Karpas-422 (cell line): Measurements from ENCODE around the gene ASTN2. TPM values are rescaled to one million over a fixed set of nuclear protein-coding genes. Genes with fewer than 3 reads are reported as not detected.

Experiments used
- DNase-seq: peaks from one replicate; pipeline ENCODE4 v3.0.0-alpha.2; 2015
- H2AFZ ChIP-seq: fragments of 200-600 bp; sonication (generic); 2 replicates; pipeline ENCODE4 v1.6.1; 2014; ENCODE audit warnings: antibody characterized with exemption, low read length, mixed read lengths
- H3K27ac ChIP-seq: fragments of 200-600 bp; sonication (generic); 2 replicates; pipeline ENCODE4 v1.5.1; 2014; ENCODE audit warnings: mild to moderate bottlenecking, low read length, moderate library complexity
- H3K27me3 ChIP-seq: fragments of 200-600 bp; sonication (generic); 2 replicates; pipeline ENCODE4 v1.6.1; 2014; ENCODE audit warnings: low read length, mixed read lengths
- H3K36me3 ChIP-seq: fragments of 200-600 bp; sonication (generic); 2 replicates; pipeline ENCODE4 v1.6.1; 2014; ENCODE audit warnings: low read length, mixed read lengths; ENCODE audit not compliant: insufficient read depth
- H3K4me1 ChIP-seq: fragments of 200-600 bp; sonication (generic); 2 replicates; pipeline ENCODE4 v1.6.1; 2014; ENCODE audit warnings: mild to moderate bottlenecking, low read length, mixed read lengths
- H3K4me2 ChIP-seq: fragments of 200-600 bp; sonication (generic); 2 replicates; pipeline ENCODE4 v1.6.1; 2014; ENCODE audit warnings: low read length, low read depth, mild to moderate bottlenecking; ENCODE audit not compliant: poor library complexity, severe bottlenecking
- H3K4me3 ChIP-seq: fragments of 200-600 bp; sonication (generic); 2 replicates; pipeline ENCODE4 v1.5.1; 2014; ENCODE audit warnings: mild to moderate bottlenecking, antibody characterized with exemption, low read length, mixed read lengths
- H3K79me2 ChIP-seq: fragments of 200-600 bp; sonication (generic); 2 replicates; pipeline ENCODE4 v1.6.1; 2014; ENCODE audit warnings: mild to moderate bottlenecking, low read length, mixed read lengths
- H3K9ac ChIP-seq: fragments of 200-600 bp; sonication (generic); 2 replicates; pipeline ENCODE4 v1.6.0; 2014; ENCODE audit warnings: low read length
- H3K9me2 ChIP-seq: fragments of 200-600 bp; sonication (generic), shearing (Covaris generic); replicated peaks from 2 replicates; pipeline ENCODE4 v1.6.0; 2014; ENCODE audit warnings: mild to moderate bottlenecking, low read length, moderate library complexity; ENCODE audit not compliant: insufficient read depth
- H3K9me3 ChIP-seq: fragments of 300-700, 200-600 bp; sonication (generic); 2 replicates; pipeline ENCODE4 v1.6.1; 2014; ENCODE audit warnings: low read length, mixed read lengths
- H4K20me1 ChIP-seq: fragments of 200-600 bp; sonication (generic); 2 replicates; pipeline ENCODE4 v1.6.1; 2014; ENCODE audit warnings: mild to moderate bottlenecking, antibody characterized with exemption, low read length, low read depth; ENCODE audit not compliant: insufficient read depth
- total RNA-seq: library from RNA; depleted of rRNA; stranded (reverse); fragments of >200 nt; shearing (Covaris generic); gene quantifications from 2 replicates; pipeline ENCODE4 v1.2.3, GENCODE V29; 2014; ENCODE audit warnings: low replicate concordance

Gene ASTN2
- total RNA-seq, 1 experiment from 2014 or later = 5.3 TPM

GRCh38 chr9:116419181-116419580 lies 995.7 kb downstream of the ASTN2 start:
- no peak overlapping the region for H3K4me3 ChIP-seq
- no peak overlapping the region for H3K4me2 ChIP-seq
- H3K27me3 ChIP-seq = no peaks in the 10 kb centered on the region
- H3K4me1 ChIP-seq = no peaks in the 10 kb centered on the region
- no peaks in the 10 kb centered on the region for H3K9me3 ChIP-seq
- no peak overlapping the region for H3K27ac ChIP-seq
- H3K9ac ChIP-seq = no peak overlapping the region
- H4K20me1 ChIP-seq = no peaks in the 10 kb centered on the region
- no peaks in the 10 kb centered on the region for H3K36me3 ChIP-seq
- DNase-seq = no peak
- no peak overlapping the region for H2AFZ ChIP-seq
- H3K79me2 ChIP-seq = no peaks in the 10 kb centered on the region
- no peaks in the 10 kb centered on the region for H3K9me2 ChIP-seq

GRCh38 chr9:116417464-116417863 lies 997.4 kb downstream of the ASTN2 start:
- H3K79me2 ChIP-seq = no peaks in the 10 kb centered on the region
- H3K4me3 ChIP-seq = no peak overlapping the region
- DNase-seq = no peak
- no peaks in the 10 kb centered on the region for H3K4me1 ChIP-seq
- H3K4me2 ChIP-seq = no peak overlapping the region
- no peak overlapping the region for H3K27ac ChIP-seq
- H3K9me3 ChIP-seq = no peaks in the 10 kb centered on the region
- no peaks in the 10 kb centered on the region for H3K36me3 ChIP-seq
- no peaks in the 10 kb centered on the region for H3K9me2 ChIP-seq
- H4K20me1 ChIP-seq = no peaks in the 10 kb centered on the region
- no peak overlapping the region for H2AFZ ChIP-seq
- H3K9ac ChIP-seq = no peak overlapping the region
- no peaks in the 10 kb centered on the region for H3K27me3 ChIP-seq

GRCh38 chr9:116416421-116416820 lies 998.4 kb downstream of the ASTN2 start:
- Histone ChIP-seq H3K79me2 (no peaks in the 10 kb centered on the region), H3K4me1 (no peaks in the 10 kb centered on the region), H3K9ac (no peak overlapping the region), H3K27ac (no peak overlapping the region), H3K36me3 (no peaks in the 10 kb centered on the region), H2AFZ (no peak overlapping the region), H3K9me2 (no peaks in the 10 kb centered on the region), H3K4me3 (no peak overlapping the region), H3K9me3 (no peaks in the 10 kb centered on the region), H4K20me1 (no peaks in the 10 kb centered on the region), H3K4me2 (no peak overlapping the region), H3K27me3 (no peaks in the 10 kb centered on the region)
- no peak for DNase-seq

DNA sequence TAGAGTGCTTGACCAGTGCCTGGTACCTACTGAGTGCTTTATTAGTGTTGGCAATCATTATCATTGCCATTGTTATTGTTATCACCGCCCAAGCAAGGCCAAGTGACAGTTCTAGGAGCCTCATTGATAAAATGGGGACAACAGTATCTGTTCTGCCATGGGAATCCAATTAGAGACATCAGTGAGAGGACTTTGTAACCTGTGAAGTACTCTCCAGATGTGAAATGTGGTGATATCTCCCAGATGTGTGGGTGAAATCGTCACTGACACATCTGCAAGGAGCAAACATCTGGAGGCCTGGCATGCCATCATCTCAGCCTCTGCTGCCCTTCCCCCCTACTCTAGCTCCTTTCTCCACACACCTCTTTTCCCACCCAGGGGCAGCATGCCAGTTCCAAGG lies 1000.5 kb downstream of the ASTN2 start:
- no peak overlapping the region for H3K9ac ChIP-seq
- H3K9me3 ChIP-seq = no peaks in the 10 kb centered on the region
- H3K27ac ChIP-seq = no peak overlapping the region
- no peaks in the 10 kb centered on the region for H3K36me3 ChIP-seq
- no peaks in the 10 kb centered on the region for H4K20me1 ChIP-seq
- H3K27me3 ChIP-seq = no peaks in the 10 kb centered on the region
- no peaks in the 10 kb centered on the region for H3K4me1 ChIP-seq
- no peak overlapping the region for H2AFZ ChIP-seq
- no peak for DNase-seq
- H3K4me3 ChIP-seq = no peak overlapping the region
- no peaks in the 10 kb centered on the region for H3K79me2 ChIP-seq
- no peaks in the 10 kb centered on the region for H3K9me2 ChIP-seq
- no peak overlapping the region for H3K4me2 ChIP-seq

GRCh38 chr9:116411506-116411905 lies 1003.4 kb downstream of the ASTN2 start:
- no peaks in the 10 kb centered on the region for H3K27me3 ChIP-seq
- no peaks in the 10 kb centered on the region for H4K20me1 ChIP-seq
- no peaks in the 10 kb centered on the region for H3K79me2 ChIP-seq
- no peaks in the 10 kb centered on the region for H3K36me3 ChIP-seq
- H3K4me2 ChIP-seq = no peak overlapping the region
- DNase-seq = no peak
- H3K9ac ChIP-seq = no peak overlapping the region
- no peak overlapping the region for H3K4me3 ChIP-seq
- no peaks in the 10 kb centered on the region for H3K4me1 ChIP-seq
- no peak overlapping the region for H2AFZ ChIP-seq
- H3K9me2 ChIP-seq = no peaks in the 10 kb centered on the region
- H3K9me3 ChIP-seq = no peaks in the 10 kb centered on the region
- H3K27ac ChIP-seq = no peak overlapping the region

DNA sequence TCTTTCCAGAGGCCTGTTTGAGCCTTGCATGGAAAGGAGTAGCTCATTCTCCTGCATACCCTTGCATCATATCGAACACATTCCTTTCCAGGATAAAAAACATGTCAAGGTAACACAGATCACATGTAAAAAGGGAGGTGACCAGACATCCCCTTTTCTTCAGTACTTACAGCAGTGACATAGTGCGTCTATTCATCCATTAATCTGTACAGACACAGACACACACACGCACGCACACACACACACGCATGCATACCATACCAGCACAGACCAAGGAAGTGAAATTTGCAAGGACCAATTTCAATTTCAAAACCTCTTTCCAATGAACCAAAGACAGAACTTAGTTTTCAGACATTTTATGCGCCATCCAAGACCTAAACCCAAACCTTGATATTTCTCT lies 1005.2 kb downstream of the ASTN2 start:
- no peak overlapping the region for H3K4me2 ChIP-seq
- no peak for DNase-seq
- no peaks in the 10 kb centered on the region for H3K36me3 ChIP-seq
- no peaks in the 10 kb centered on the region for H3K79me2 ChIP-seq
- H3K9ac ChIP-seq = no peak overlapping the region
- H3K9me3 ChIP-seq = no peaks in the 10 kb centered on the region
- no peaks in the 10 kb centered on the region for H4K20me1 ChIP-seq
- H3K27me3 ChIP-seq = no peaks in the 10 kb centered on the region
- H2AFZ ChIP-seq = no peak overlapping the region
- no peaks in the 10 kb centered on the region for H3K4me1 ChIP-seq
- H3K27ac ChIP-seq = no peak overlapping the region
- no peaks in the 10 kb centered on the region for H3K9me2 ChIP-seq
- no peak overlapping the region for H3K4me3 ChIP-seq

- H4K20me1 ChIP-seq = no peaks in the 10 kb centered on the region
- H3K9me3 ChIP-seq = no peaks in the 10 kb centered on the region
- H3K9me2 ChIP-seq = no peaks in the 10 kb centered on the region
- no peak overlapping the region for H3K4me3 ChIP-seq
- no peaks in the 10 kb centered on the region for H3K36me3 ChIP-seq
- no peak overlapping the region for H3K4me2 ChIP-seq
- no peak for DNase-seq
- H3K27ac ChIP-seq = no peak overlapping the region
- no peak overlapping the region for H3K9ac ChIP-seq
- H3K4me1 ChIP-seq = peaks cover 3% of the 10 kb centered on the region; the same call in 1 of the 2 replicates
- no peaks in the 10 kb centered on the region for H3K79me2 ChIP-seq
- H2AFZ ChIP-seq = no peak overlapping the region
- H3K27me3 ChIP-seq = no peaks in the 10 kb centered on the region
These were observed 1005.7 kb downstream of the ASTN2 start for GRCh38 chr9:116409129-116409528.

- no peak overlapping the region for H3K9ac ChIP-seq
- no peak overlapping the region for H3K4me3 ChIP-seq
- no peak overlapping the region for H3K27ac ChIP-seq
- no peaks in the 10 kb centered on the region for H3K9me2 ChIP-seq
- no peaks in the 10 kb centered on the region for H3K79me2 ChIP-seq
- no peaks in the 10 kb centered on the region for H4K20me1 ChIP-seq
- no peaks in the 10 kb centered on the region for H3K27me3 ChIP-seq
- H3K36me3 ChIP-seq = no peaks in the 10 kb centered on the region
- DNase-seq = no peak
- no peaks in the 10 kb centered on the region for H3K9me3 ChIP-seq
- no peak overlapping the region for H3K4me2 ChIP-seq
- no peak overlapping the region for H2AFZ ChIP-seq
- peaks cover 6% of the 10 kb centered on the region; the same call in 1 of the 2 replicates for H3K4me1 ChIP-seq
These were observed 1008.4 kb downstream of the ASTN2 start for GRCh38 chr9:116406469-116406868.

GRCh38 chr9:116405321-116405720 lies 1009.5 kb downstream of the ASTN2 start:
- Histone ChIP-seq H3K4me2 (no peak overlapping the region), H2AFZ (no peak overlapping the region), H3K27ac (no peak overlapping the region), H4K20me1 (no peaks in the 10 kb centered on the region), H3K9me3 (no peaks in the 10 kb centered on the region), H3K79me2 (no peaks in the 10 kb centered on the region), H3K36me3 (no peaks in the 10 kb centered on the region), H3K9me2 (no peaks in the 10 kb centered on the region), H3K4me3 (no peak overlapping the region), H3K4me1 (peaks cover 6% of the 10 kb centered on the region; the same call in 1 of the 2 replicates), H3K9ac (no peak overlapping the region), H3K27me3 (no peaks in the 10 kb centered on the region)
- no peak for DNase-seq
